ENCODE results near the gene PPFIBP2.

GRCh38 chr11:7609521-7609920, 95.7 kb downstream of the PPFIBP2 start:
- TF ChIP-seq, protein P1, sequence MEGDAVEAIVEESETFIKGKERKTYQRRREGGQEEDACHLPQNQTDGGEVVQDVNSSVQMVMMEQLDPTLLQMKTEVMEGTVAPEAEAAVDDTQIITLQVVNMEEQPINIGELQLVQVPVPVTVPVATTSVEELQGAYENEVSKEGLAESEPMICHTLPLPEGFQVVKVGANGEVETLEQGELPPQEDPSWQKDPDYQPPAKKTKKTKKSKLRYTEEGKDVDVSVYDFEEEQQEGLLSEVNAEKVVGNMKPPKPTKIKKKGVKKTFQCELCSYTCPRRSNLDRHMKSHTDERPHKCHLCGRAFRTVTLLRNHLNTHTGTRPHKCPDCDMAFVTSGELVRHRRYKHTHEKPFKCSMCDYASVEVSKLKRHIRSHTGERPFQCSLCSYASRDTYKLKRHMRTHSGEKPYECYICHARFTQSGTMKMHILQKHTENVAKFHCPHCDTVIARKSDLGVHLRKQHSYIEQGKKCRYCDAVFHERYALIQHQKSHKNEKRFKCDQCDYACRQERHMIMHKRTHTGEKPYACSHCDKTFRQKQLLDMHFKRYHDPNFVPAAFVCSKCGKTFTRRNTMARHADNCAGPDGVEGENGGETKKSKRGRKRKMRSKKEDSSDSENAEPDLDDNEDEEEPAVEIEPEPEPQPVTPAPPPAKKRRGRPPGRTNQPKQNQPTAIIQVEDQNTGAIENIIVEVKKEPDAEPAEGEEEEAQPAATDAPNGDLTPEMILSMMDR (IDR thresholded peaks at IDR 0.05) = no peak
- TF ChIP-seq POLR2A (IDR thresholded peaks at IDR 0.05; ENCODE audit: low read depth) (no peak), EP300 (IDR thresholded peaks at IDR 0.05) (no peak), POLR2AphosphoS5 (IDR thresholded peaks at IDR 0.05) (no peak)

Data from esophagus muscularis mucosa (tissue), 4 donors.